Measurements from ENCODE around the gene OLIG2. TPM values are rescaled to one million over a fixed set of nuclear protein-coding genes. Genes with fewer than 3 reads are reported as not detected.

Gene OLIG2
- total and polyA plus RNA-seq, 5 experiments from 2014 or later, result not detected

- H3K27ac Mint-ChIP-seq, result peak overlapping the region in 1 of 10 donors; percentile 57
- peaks cover 0 to 3% (median 0%) of the 10 kb centered on the region in 3 donors for H3K36me3 Mint-ChIP-seq
- H3K27me3 Mint-ChIP-seq, result peaks cover 34 to 83% (median 66%) of the 10 kb centered on the region in 5 donors
- ATAC-seq (peak; percentile 61 to 69), DNase-seq (peak in 1 of 10 donors; percentile 17)
- peaks cover 0 to 1% (median 0%) of the 10 kb centered on the region in 9 donors for H3K9me3 Mint-ChIP-seq
- H3K4me1 Mint-ChIP-seq, result peaks cover 21 to 47% (median 42%) of the 10 kb centered on the region in 4 donors
- POLR2A ChIA-PET, result no interaction called here
- H3K4me3 Mint-ChIP-seq, result peak overlapping the region; percentile 47 to 86 (median 69)
These were observed 3.1 kb downstream of the OLIG2 start for GRCh38 chr21:33028773-33029384.

GRCh38 chr21:33029385-33029921, 3.7 kb downstream of the OLIG2 start:
- ATAC-seq (no peak), DNase-seq (no peak)
- Mint-ChIP-seq H3K4me1 (peaks cover 17 to 41% (median 36%) of the 10 kb centered on the region in 4 donors), H3K36me3 (peaks cover 0 to 5% (median 0%) of the 10 kb centered on the region in 3 donors), H3K4me3 (peak overlapping the region in 9 of 10 donors; percentile 63 to 86 (median 70)), H3K27ac (no peak overlapping the region), H3K9me3 (no peaks in the 10 kb centered on the region), H3K27me3 (peaks cover 32 to 80% (median 64%) of the 10 kb centered on the region in 5 donors)
- POLR2A ChIA-PET, result no interaction called here

- H3K9me3 Mint-ChIP-seq, result no peaks in the 10 kb centered on the region
- ATAC-seq, result no peak
- H3K27ac Mint-ChIP-seq, result no peak overlapping the region
- peak overlapping the region in 1 of 10 donors; percentile 63 for H3K4me3 Mint-ChIP-seq
- peaks cover 32 to 75% (median 63%) of the 10 kb centered on the region in 5 donors for H3K27me3 Mint-ChIP-seq
- DNase-seq, result no peak
- POLR2A ChIA-PET, result no interaction called here
- H3K4me1 Mint-ChIP-seq, result peaks cover 17 to 35% (median 33%) of the 10 kb centered on the region in 4 donors
- H3K36me3 Mint-ChIP-seq, result peaks cover 0 to 5% (median 0%) of the 10 kb centered on the region in 3 donors
These were observed 4.3 kb downstream of the OLIG2 start for GRCh38 chr21:33029975-33030461.

GRCh38 chr21:33030633-33031032, 4.9 kb downstream of the OLIG2 start:
- no peak for DNase-seq
- POLR2A ChIA-PET, result no interaction called here
- Mint-ChIP-seq H3K9me3 (no peaks in the 10 kb centered on the region), H3K4me1 (peaks cover 17 to 34% (median 31%) of the 10 kb centered on the region in 4 donors), H3K4me3 (no peak overlapping the region), H3K27me3 (peaks cover 32 to 70% (median 60%) of the 10 kb centered on the region in 5 donors), H3K36me3 (peaks cover 0 to 5% (median 0%) of the 10 kb centered on the region in 3 donors), H3K27ac (no peak overlapping the region)
- ATAC-seq, result no peak

DNA sequence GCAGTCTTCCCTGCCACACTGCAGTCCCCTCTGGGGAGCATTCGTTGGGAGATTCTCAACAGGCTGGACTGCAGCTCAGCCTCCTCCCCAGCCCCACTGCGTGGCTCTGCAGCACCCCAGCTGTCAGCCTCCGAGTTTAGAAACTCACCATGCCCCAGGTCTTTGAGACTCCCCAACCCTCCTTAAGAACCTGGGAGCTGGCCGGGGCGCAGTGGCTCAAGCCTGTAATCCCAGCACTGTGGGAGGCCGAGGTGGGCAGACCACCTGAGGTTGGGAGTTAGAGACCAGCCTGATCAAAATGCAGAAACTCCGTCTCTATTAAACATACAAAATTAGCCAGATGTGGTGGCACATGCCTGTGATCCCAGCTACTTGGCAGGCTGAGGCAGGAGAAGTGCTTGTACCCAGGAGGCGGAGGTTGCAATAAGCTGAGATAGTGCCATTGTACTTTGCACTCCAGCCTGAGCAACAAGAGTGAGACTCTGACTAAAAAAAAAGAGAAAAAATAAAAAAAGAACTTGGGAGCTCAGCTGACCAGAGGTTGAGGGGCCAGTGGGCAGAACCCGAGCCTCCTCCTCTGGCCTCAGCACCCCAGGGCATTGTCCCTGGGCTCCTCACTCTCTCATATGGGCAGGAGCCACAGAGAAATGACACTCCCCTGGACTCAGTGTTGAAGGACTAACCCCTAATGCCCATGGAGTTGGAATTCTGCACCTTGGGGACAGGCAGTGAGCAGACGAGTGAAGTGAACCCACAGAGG, 5.6 kb downstream of the OLIG2 start:
- Mint-ChIP-seq H3K4me3 (no peak overlapping the region), H3K27ac (no peak overlapping the region), H3K27me3 (peaks cover 26 to 63% (median 53%) of the 10 kb centered on the region in 5 donors), H3K9me3 (no peaks in the 10 kb centered on the region), H3K36me3 (peaks cover 0 to 5% (median 0%) of the 10 kb centered on the region in 3 donors), H3K4me1 (peaks cover 12 to 32% (median 27%) of the 10 kb centered on the region in 4 donors)
- DNase-seq (no peak), ATAC-seq (no peak)
- POLR2A ChIA-PET, result no interaction called here

- Mint-ChIP-seq H3K9me3 (no peaks in the 10 kb centered on the region), H3K27ac (no peak overlapping the region), H3K27me3 (peaks cover 25 to 54% (median 45%) of the 10 kb centered on the region in 5 donors), H3K36me3 (peaks cover 0 to 5% (median 0%) of the 10 kb centered on the region in 3 donors), H3K4me3 (no peak overlapping the region), H3K4me1 (peaks cover 11 to 35% (median 28%) of the 10 kb centered on the region in 4 donors)
- POLR2A ChIA-PET, result interaction anchor here (1.0 kb wide), 1 partner anchor 21 kb away, joined by 3 read pairs; no protein-coding TSS in a partner anchor
- ATAC-seq (no peak), DNase-seq (no peak)
These were observed 6.8 kb downstream of the OLIG2 start for GRCh38 chr21:33032434-33033047.

DNA sequence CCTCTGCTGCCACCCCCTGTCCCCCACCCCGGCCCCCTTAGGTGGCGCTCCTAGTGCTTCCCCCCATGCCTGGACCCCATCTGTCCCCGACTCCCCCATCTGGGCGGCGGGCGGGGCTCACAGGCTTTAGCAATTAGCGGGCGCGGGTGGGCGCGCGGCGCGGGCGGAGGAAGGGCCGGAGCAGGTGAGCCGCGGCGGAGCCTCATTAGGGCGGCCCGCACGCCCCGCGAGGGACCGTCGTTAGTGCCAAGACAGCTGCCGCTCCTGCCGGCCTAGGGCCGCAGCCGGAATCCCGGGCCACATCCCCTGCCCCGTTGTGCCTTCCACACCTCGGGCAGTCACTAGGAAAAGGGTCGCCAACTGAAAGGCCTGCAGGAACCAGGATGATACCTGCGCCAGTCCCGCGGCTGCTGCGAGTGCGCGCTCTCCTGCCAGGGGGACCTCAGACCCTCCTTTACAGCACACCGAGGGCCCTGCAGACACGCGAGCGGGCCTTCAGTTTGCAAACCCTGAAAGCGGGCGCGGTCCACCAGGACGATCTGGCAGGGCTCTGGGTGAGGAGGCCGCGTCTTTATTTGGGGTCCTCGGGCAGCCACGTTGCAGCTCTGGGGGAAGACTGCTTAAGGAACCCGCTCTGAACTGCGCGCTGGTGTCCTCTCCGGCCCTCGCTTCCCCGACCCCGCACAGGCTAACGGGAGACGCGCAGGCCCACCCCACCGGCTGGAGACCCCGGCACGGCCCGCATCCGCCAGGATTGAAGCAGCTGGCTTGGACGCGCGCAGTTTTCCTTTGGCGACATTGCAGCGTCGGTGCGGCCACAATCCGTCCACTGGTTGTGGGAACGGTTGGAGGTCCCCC, 7.6 kb downstream of the OLIG2 start:
- Mint-ChIP-seq H3K27me3 (peaks cover 22 to 49% (median 42%) of the 10 kb centered on the region in 5 donors), H3K27ac (no peak overlapping the region), H3K4me1 (peaks cover 9 to 33% (median 25%) of the 10 kb centered on the region in 4 donors), H3K36me3 (peaks cover 0 to 2% (median 0%) of the 10 kb centered on the region in 3 donors), H3K4me3 (no peak overlapping the region), H3K9me3 (no peaks in the 10 kb centered on the region)
- no peak for ATAC-seq
- POLR2A ChIA-PET, result interaction anchor here (1.0 kb wide), 1 partner anchor 20 kb away, joined by 3 read pairs; no protein-coding TSS in a partner anchor
- no peak for DNase-seq

GRCh38 chr21:33033961-33034413, 8.3 kb downstream of the OLIG2 start:
- ATAC-seq (no peak), DNase-seq (no peak)
- H3K27me3 Mint-ChIP-seq, result peaks cover 18 to 46% (median 38%) of the 10 kb centered on the region in 5 donors
- no peak overlapping the region for H3K27ac Mint-ChIP-seq
- peaks cover 8 to 26% (median 19%) of the 10 kb centered on the region in 4 donors for H3K4me1 Mint-ChIP-seq
- H3K36me3 Mint-ChIP-seq, result peaks cover 0 to 2% (median 0%) of the 10 kb centered on the region in 3 donors
- no peaks in the 10 kb centered on the region for H3K9me3 Mint-ChIP-seq
- POLR2A ChIA-PET, result no interaction called here
- no peak overlapping the region for H3K4me3 Mint-ChIP-seq

DNA sequence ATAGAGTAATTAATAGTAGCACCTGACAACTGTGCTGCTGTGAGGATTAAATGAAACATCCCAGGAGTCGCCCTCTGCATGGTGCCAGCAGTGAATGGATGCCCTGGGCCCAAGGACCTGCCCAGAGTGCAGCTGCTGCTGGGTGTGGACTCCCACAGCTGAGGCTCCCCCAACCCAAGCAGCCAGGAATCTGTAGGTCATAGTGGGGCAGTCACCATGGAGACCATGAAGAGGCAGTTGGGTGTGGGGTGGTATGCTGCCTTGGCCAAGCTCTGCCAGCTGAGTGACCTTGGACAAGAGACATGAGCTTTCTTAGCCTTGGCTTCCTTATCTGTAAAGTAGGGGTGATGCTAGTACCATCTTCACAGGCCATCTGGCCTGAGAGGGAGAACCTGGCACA, 9.4 kb downstream of the OLIG2 start:
- no peaks in the 10 kb centered on the region for H3K9me3 Mint-ChIP-seq
- no peak overlapping the region for H3K4me3 Mint-ChIP-seq
- H3K36me3 Mint-ChIP-seq, result peaks cover 0 to 2% (median 0%) of the 10 kb centered on the region in 3 donors
- H3K4me1 Mint-ChIP-seq, result peaks cover 6 to 16% (median 11%) of the 10 kb centered on the region in 4 donors
- POLR2A ChIA-PET, result no interaction called here
- DNase-seq (no peak), ATAC-seq (no peak)
- H3K27ac Mint-ChIP-seq, result no peak overlapping the region
- peaks cover 17 to 34% (median 26%) of the 10 kb centered on the region in 5 donors for H3K27me3 Mint-ChIP-seq

DNA sequence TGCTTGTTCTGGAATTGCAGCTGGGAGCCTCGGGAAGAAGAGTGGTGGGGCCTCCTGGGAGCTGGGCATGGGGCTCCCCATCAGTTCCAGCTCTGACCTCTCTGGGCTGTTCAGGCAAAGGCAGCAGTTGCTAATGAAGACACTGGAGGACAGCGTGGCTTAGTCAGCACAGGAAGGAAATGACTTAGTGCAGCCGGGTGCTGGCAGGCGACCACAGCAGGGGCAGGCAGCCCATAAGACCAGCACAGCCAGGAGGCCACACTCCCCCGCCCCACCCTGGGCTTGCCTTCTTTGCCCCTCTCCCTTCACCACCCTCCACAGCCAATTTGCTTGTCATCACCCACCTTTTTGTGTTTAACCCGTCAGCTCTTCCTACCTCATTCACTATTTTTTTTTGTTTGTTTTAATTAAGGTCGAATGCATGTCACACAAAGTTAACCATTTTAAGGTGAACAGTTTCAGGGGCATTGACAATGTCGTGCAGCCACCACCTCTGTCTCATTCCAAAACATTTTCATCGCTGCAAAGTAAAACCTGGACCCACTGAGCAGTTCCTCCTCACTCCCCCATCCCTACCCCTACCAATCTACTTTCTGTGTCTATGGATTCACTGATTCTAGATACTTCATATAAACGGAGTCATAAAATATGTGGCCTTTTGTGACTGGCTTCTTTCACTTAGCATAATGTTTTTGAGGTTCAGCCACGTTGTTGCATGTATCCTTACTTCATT, 10.9 kb downstream of the OLIG2 start:
- H3K4me3 Mint-ChIP-seq, result peak overlapping the region in 2 of 10 donors; percentile 39 to 41

DNA sequence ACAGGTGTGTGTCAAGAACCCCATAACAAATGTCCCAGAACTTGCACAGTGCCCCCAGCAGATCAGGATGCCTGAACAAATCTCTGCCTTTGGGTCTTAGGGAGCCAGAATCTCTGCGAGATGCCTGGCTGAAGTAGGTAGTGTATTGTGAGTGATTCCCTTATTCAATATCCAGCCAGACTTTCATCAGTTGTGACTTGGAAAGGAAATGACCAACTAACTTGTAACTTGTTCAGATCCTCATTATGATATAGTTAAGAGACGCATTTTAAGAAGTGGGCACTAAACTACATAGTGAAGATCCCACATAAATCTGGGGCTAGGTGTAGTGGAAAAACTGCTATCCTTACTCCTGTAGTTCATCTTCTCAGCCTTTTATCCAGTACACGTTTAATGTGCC, 11.8 kb downstream of the OLIG2 start:
- peaks cover 0 to 5% (median 0%) of the 10 kb centered on the region in 9 donors for H3K9me3 Mint-ChIP-seq
- peaks cover 13 to 26% (median 23%) of the 10 kb centered on the region in 5 donors for H3K27me3 Mint-ChIP-seq
- H3K4me1 Mint-ChIP-seq, result peaks cover 6 to 16% (median 11%) of the 10 kb centered on the region in 4 donors
- DNase-seq (no peak), ATAC-seq (no peak)
- POLR2A ChIA-PET, result no interaction called here
- H3K36me3 Mint-ChIP-seq, result peaks cover 0 to 2% (median 2%) of the 10 kb centered on the region in 3 donors
- no peak overlapping the region for H3K4me3 Mint-ChIP-seq
- H3K27ac Mint-ChIP-seq, result peak overlapping the region in 1 of 10 donors; percentile 4

More for the DNA sequence above, 10.9 kb downstream of the OLIG2 start:
- Mint-ChIP-seq H3K27me3 (peaks cover 18 to 28% (median 26%) of the 10 kb centered on the region in 5 donors), H3K27ac (no peak overlapping the region), H3K4me1 (peaks cover 6 to 16% (median 11%) of the 10 kb centered on the region in 4 donors), H3K36me3 (peaks cover 0 to 2% (median 2%) of the 10 kb centered on the region in 3 donors), H3K9me3 (peaks cover 0 to 5% (median 0%) of the 10 kb centered on the region in 9 donors)
- DNase-seq, result no peak
- peak in 1 of 2 donors; percentile 42 for ATAC-seq
- POLR2A ChIA-PET, result interaction anchor here (1.0 to 1.2 kb wide), 2 partner anchors 10 to 14 kb away, joined by 3 to 6 read pairs; no protein-coding TSS in a partner anchor
